SK-N-SH treated with all-trans-retinoic acid at 6 μM for 48 hours (cell line): ENCODE results near the gene DNAJB5.
"Not testable (repeated sequence)": the region's sequence is repeated elsewhere in the genome, so short reads cannot be mapped to it uniquely, and the experiment has no call there.

Experiments
- ATAC-seq: fragments of 200-7000 bp; cut with Tn5 transposase; 3 replicates; pipeline ENCODE4 v1.9.1; 2020; ENCODE audit warnings: mild to moderate bottlenecking, moderate library complexity
- BACH2 ChIP-seq: fragments of 250-450 bp; sonication (Bioruptor Pico); IDR thresholded peaks from 2 replicates; pipeline ENCODE4 v1.9.0; 2021; ENCODE audit warnings: mild to moderate bottlenecking, borderline replicate concordance
- CREB5 ChIP-seq: fragments of 250-450 bp; sonication (Bioruptor Pico); IDR thresholded peaks from 2 replicates; pipeline ENCODE4 v1.5.1; 2020; ENCODE audit warnings: low read depth, mild to moderate bottlenecking, moderate library complexity
- CSDC2 ChIP-seq: fragments of 250-450 bp; sonication (Bioruptor Pico); IDR thresholded peaks from 2 replicates; pipeline ENCODE4 v1.5.0; 2020; ENCODE audit warnings: mild to moderate bottlenecking, moderate library complexity
- ESRRG ChIP-seq: fragments of 250-450 bp; sonication (Bioruptor Pico); IDR thresholded peaks from 2 replicates; pipeline ENCODE4 v1.6.1; 2021; ENCODE audit warnings: mild to moderate bottlenecking
- GLIS3 ChIP-seq: fragments of 250-450 bp; sonication (Bioruptor Pico); IDR thresholded peaks from 2 replicates; pipeline ENCODE4 v1.5.0; 2020; ENCODE audit warnings: mild to moderate bottlenecking, moderate library complexity
- OSR1 ChIP-seq: fragments of 250-450 bp; sonication (Bioruptor Pico); IDR thresholded peaks from 2 replicates; pipeline ENCODE4 v1.8.0; 2022; ENCODE audit warnings: moderate library complexity, mild to moderate bottlenecking, inconsistent platforms
- POU6F1 ChIP-seq: fragments of 250-450 bp; sonication (Bioruptor Pico); IDR thresholded peaks from 2 replicates; pipeline ENCODE4 v1.8.0; 2021; ENCODE audit warnings: low read depth, mild to moderate bottlenecking, moderate library complexity, borderline replicate concordance
- PPARA ChIP-seq: fragments of 250-450 bp; sonication (Bioruptor Pico); IDR thresholded peaks from 2 replicates; pipeline ENCODE4 v1.5.0; 2020; ENCODE audit warnings: mild to moderate bottlenecking, borderline replicate concordance
- RARB ChIP-seq: fragments of 250-450 bp; sonication (Bioruptor Pico); IDR thresholded peaks from 2 replicates; pipeline ENCODE4 v1.8.0; 2021; ENCODE audit warnings: mild to moderate bottlenecking, moderate library complexity
- SNAI2 ChIP-seq: fragments of 250-450 bp; sonication (Bioruptor Pico); IDR thresholded peaks from 2 replicates; pipeline ENCODE4 v1.5.0; 2020; ENCODE audit warnings: mild to moderate bottlenecking, moderate library complexity
- TCF4 ChIP-seq: fragments of 250-450 bp; sonication (Bioruptor Pico); IDR thresholded peaks from 2 replicates; pipeline ENCODE4 v1.8.0; 2021; ENCODE audit warnings: mild to moderate bottlenecking, moderate library complexity, borderline replicate concordance
- TSHZ2 ChIP-seq: fragments of 250-450 bp; sonication (Bioruptor Pico); IDR thresholded peaks from 2 replicates; pipeline ENCODE4 v1.5.0; 2020; ENCODE audit warnings: mild to moderate bottlenecking, moderate library complexity
- ZC3H10 ChIP-seq: fragments of 250-450 bp; sonication (Bioruptor Pico); IDR thresholded peaks from 2 replicates; pipeline ENCODE4 v1.5.1; 2021; ENCODE audit warnings: mild to moderate bottlenecking, moderate library complexity
- ZFP3 ChIP-seq: fragments of 250-450 bp; sonication (Bioruptor Pico); IDR thresholded peaks from 2 replicates; pipeline ENCODE4 v1.5.0; 2020; ENCODE audit warnings: mild to moderate bottlenecking, moderate library complexity
- ZFP30 ChIP-seq: fragments of 450-650 bp; formaldehyde crosslinking; IDR thresholded peaks from 2 replicates; pipeline ENCODE4 v1.5.0; 2022; ENCODE audit warnings: mild to moderate bottlenecking, moderate library complexity
- ZNF70 ChIP-seq: fragments of 450-650 bp; formaldehyde crosslinking; IDR thresholded peaks from 2 replicates; pipeline ENCODE4 v1.5.0; 2020; ENCODE audit warnings: mild to moderate bottlenecking, moderate library complexity
- ZNF8 ChIP-seq: fragments of 450-650 bp; formaldehyde crosslinking; IDR thresholded peaks from 2 replicates; pipeline ENCODE4 v1.5.0; 2020; ENCODE audit warnings: mild to moderate bottlenecking, moderate library complexity
- TF ChIP-seq, protein P1 (sequence below): fragments of 250-450 bp; sonication (Bioruptor Pico); IDR thresholded peaks from 2 replicates; pipeline ENCODE4 v1.5.1; 2021; ENCODE audit warnings: mild to moderate bottlenecking, moderate library complexity
- TF ChIP-seq, protein P2 (sequence below): fragments of 250-450 bp; sonication (Bioruptor Pico); IDR thresholded peaks from 2 replicates; pipeline ENCODE4 v1.8.0; 2020; ENCODE audit warnings: mild to moderate bottlenecking, moderate library complexity, borderline replicate concordance

The DNAJB5 gene

DNA sequence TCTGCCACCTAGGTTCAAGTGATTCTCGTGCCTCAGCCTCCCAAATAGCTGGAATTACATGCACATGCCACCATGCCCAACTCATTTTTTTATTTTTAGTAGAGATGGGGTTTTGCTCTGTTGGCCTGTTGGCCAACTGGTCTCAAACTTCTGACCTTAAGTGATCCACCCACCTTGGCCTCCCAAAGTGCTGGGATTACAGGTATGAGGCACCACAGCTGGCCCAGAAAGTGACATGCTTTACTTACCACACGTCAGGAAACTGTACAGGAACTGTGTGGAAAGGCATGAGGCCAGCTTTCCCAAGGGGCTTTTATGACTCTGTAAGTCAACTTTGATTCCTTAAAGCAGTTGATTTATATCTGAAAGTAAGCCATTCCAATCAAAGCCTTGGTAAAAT is 25.0 kb downstream of the DNAJB5 start (continued):
- no peak for TF ChIP-seq TSHZ2 (CRISPR knock-in tag)
- TF ChIP-seq ZNF70 (CRISPR knock-in tag) = no peak
- TF ChIP-seq RARB = no peak
- no peak for TF ChIP-seq POU6F1 (CRISPR knock-in tag)
- no peak for TF ChIP-seq ZNF8
- TF ChIP-seq, all 23 proteins: peak for 0

DNA sequence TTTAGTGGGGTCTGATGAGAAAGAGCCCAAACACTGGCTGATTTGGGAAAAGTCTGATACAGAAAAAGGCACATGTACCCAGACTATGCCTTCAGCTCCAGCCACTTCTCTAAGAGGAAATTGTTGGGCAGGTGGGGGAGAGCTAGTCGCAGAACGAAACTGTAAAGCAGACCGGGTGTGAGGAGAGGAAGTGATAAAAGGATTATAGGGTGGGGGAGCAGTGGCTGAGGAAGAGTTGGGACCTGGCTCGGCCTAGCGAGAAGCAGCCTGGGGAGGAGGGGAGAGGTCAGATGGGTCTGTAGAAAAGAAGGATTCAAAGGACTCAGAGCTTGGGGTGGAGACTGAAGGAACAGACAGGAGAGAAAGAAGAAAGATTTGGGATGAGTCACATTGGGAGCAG is 33.9 kb downstream of the DNAJB5 start:
- not testable (repeated sequence) for ATAC-seq

DNA sequence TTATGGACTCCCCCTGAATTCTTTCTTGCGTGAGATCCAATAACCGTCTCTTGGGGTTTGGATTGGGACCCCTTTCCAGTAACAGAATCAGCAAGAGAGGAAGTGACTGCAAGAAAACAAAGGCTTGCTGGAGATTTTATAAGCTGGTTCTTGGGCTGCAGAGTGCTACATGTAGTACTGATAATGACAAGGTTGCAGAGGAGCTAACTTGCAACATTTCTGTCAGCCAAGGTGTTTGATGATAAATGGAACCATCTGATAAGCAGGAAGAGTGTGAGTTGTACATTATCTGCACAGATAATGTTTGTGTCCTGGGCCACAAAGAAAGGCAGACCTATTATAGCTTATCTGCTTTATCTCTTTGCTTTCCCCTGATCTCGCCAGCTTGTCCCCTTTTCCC is 37.1 kb downstream of the DNAJB5 start:
- ATAC-seq = peak; percentile 28; the same call in 2 of the 3 replicates
- TF ChIP-seq TCF4 (CRISPR knock-in tag) (no peak), BACH2 (no peak), ZNF8 (no peak), ZNF70 (CRISPR knock-in tag) (no peak), ESRRG (no peak), ZFP30 (CRISPR knock-in tag) (no peak), CSDC2 (CRISPR knock-in tag) (no peak)
- TF ChIP-seq, protein P1, sequence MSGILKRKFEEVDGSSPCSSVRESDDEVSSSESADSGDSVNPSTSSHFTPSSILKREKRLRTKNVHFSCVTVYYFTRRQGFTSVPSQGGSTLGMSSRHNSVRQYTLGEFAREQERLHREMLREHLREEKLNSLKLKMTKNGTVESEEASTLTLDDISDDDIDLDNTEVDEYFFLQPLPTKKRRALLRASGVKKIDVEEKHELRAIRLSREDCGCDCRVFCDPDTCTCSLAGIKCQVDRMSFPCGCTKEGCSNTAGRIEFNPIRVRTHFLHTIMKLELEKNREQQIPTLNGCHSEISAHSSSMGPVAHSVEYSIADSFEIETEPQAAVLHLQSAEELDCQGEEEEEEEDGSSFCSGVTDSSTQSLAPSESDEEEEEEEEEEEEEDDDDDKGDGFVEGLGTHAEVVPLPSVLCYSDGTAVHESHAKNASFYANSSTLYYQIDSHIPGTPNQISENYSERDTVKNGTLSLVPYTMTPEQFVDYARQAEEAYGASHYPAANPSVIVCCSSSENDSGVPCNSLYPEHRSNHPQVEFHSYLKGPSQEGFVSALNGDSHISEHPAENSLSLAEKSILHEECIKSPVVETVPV = no peak
- TF ChIP-seq, all 23 proteins: peak for 0

- no peak for ATAC-seq
- TF ChIP-seq, protein P1 = no peak
- no peak for TF ChIP-seq ZC3H10 (CRISPR knock-in tag)
- TF ChIP-seq ZNF8 = no peak
- no peak for TF ChIP-seq SNAI2
- no peak for TF ChIP-seq ZFP30 (CRISPR knock-in tag)
- TF ChIP-seq BACH2 = no peak
- no peak for TF ChIP-seq PPARA (CRISPR knock-in tag)
- TF ChIP-seq GLIS3 (CRISPR knock-in tag) = no peak
- no peak for TF ChIP-seq OSR1
- no peak for TF ChIP-seq POU6F1 (CRISPR knock-in tag)
- TF ChIP-seq ZFP3 (CRISPR knock-in tag) = no peak
- TF ChIP-seq RARB = no peak
- TF ChIP-seq ZNF70 (CRISPR knock-in tag) = no peak
- TF ChIP-seq TSHZ2 (CRISPR knock-in tag) = no peak
- no peak for TF ChIP-seq CSDC2 (CRISPR knock-in tag)
- TF ChIP-seq, protein P2, sequence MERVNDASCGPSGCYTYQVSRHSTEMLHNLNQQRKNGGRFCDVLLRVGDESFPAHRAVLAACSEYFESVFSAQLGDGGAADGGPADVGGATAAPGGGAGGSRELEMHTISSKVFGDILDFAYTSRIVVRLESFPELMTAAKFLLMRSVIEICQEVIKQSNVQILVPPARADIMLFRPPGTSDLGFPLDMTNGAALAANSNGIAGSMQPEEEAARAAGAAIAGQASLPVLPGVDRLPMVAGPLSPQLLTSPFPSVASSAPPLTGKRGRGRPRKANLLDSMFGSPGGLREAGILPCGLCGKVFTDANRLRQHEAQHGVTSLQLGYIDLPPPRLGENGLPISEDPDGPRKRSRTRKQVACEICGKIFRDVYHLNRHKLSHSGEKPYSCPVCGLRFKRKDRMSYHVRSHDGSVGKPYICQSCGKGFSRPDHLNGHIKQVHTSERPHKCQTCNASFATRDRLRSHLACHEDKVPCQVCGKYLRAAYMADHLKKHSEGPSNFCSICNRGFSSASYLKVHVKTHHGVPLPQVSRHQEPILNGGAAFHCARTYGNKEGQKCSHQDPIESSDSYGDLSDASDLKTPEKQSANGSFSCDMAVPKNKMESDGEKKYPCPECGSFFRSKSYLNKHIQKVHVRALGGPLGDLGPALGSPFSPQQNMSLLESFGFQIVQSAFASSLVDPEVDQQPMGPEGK (CRISPR knock-in tag) = no peak
- no peak for TF ChIP-seq ESRRG
- TF ChIP-seq CREB5 = no peak
Measured at GRCh38 chr9:35027374-35027773, 37.8 kb downstream of the DNAJB5 start.
